ENCODE measurements around the gene CACNB4. TPM values are rescaled to one million over a fixed set of nuclear protein-coding genes. Genes with fewer than 3 reads are reported as not detected.
"Not testable (repeated sequence)": the region's sequence is repeated elsewhere in the genome, so short reads cannot be mapped to it uniquely, and the experiment has no call there.

CACNB4 gene
- total RNA-seq = under 1 TPM; 0.05 to 0.26 (median 0.15) TPM

- Mint-ChIP-seq H3K27me3 (ENCODE audit: low read depth) (peaks cover 51% of the 10 kb centered on the region), H3K4me3 (peak within 1 kb of the TSS; percentile 82), H3K36me3 (ENCODE audit: insufficient read depth) (no peaks in the 10 kb centered on the region), H3K4me1 (ENCODE audit: low read depth) (peaks cover 15% of the 10 kb centered on the region), H3K9me3 (no peaks in the 10 kb centered on the region)
- no peak for DNase-seq
- ATAC-seq = peak; percentile 57 to 66
These were observed at the start of gene CACNB4 for GRCh38 chr2:152098496-152099366. TSS of gene CACNB4 (minus strand) at chr2:152099044.

- Mint-ChIP-seq H3K27me3 (ENCODE audit: low read depth) (no peaks in the 10 kb centered on the region), H3K9me3 (no peaks in the 10 kb centered on the region), H3K4me1 (ENCODE audit: low read depth) (peaks cover 7% of the 10 kb centered on the region), H3K36me3 (ENCODE audit: insufficient read depth) (peaks cover 14% of the 10 kb centered on the region), H3K4me3 (no peak overlapping the region)
- DNase-seq (no peak), ATAC-seq (peak; percentile 63 to 74)
These were observed 35.8 kb upstream of the CACNB4 start for GRCh38 chr2:152134488-152135280.

GRCh38 chr2:152132306-152132705, 33.5 kb upstream of the CACNB4 start:
- Mint-ChIP-seq H3K9me3 (no peaks in the 10 kb centered on the region), H3K36me3 (ENCODE audit: insufficient read depth) (peaks cover 16% of the 10 kb centered on the region), H3K4me1 (ENCODE audit: low read depth) (peaks cover 7% of the 10 kb centered on the region), H3K4me3 (no peak overlapping the region), H3K27me3 (ENCODE audit: low read depth) (no peaks in the 10 kb centered on the region)
- DNase-seq (no peak), ATAC-seq (no peak)

GRCh38 chr2:152127628-152128027, 28.8 kb upstream of the CACNB4 start:
- Mint-ChIP-seq H3K9me3 (no peaks in the 10 kb centered on the region), H3K4me3 (no peak overlapping the region), H3K36me3 (ENCODE audit: insufficient read depth) (peaks cover 20% of the 10 kb centered on the region), H3K4me1 (ENCODE audit: low read depth) (no peaks in the 10 kb centered on the region), H3K27me3 (ENCODE audit: low read depth) (no peaks in the 10 kb centered on the region)
- DNase-seq (no peak), ATAC-seq (no peak)

GRCh38 chr2:152126664-152127063, 27.8 kb upstream of the CACNB4 start:
- Mint-ChIP-seq H3K4me3 (no peak overlapping the region), H3K4me1 (ENCODE audit: low read depth) (no peaks in the 10 kb centered on the region), H3K27me3 (ENCODE audit: low read depth) (no peaks in the 10 kb centered on the region), H3K36me3 (ENCODE audit: insufficient read depth) (peaks cover 16% of the 10 kb centered on the region), H3K9me3 (no peaks in the 10 kb centered on the region)
- DNase-seq (no peak), ATAC-seq (no peak)

- DNase-seq (no peak), ATAC-seq (no peak)
- Mint-ChIP-seq H3K36me3 (ENCODE audit: insufficient read depth) (peaks cover 18% of the 10 kb centered on the region), H3K4me1 (ENCODE audit: low read depth) (no peaks in the 10 kb centered on the region), H3K4me3 (no peak overlapping the region), H3K27me3 (ENCODE audit: low read depth) (no peaks in the 10 kb centered on the region), H3K9me3 (no peaks in the 10 kb centered on the region)
These were observed 23.3 kb upstream of the CACNB4 start for GRCh38 chr2:152122161-152122560.

- no peaks in the 10 kb centered on the region for H3K4me1 Mint-ChIP-seq (ENCODE audit: low read depth)
- ATAC-seq (no peak), DNase-seq (no peak)
- peaks cover 16% of the 10 kb centered on the region for H3K36me3 Mint-ChIP-seq (ENCODE audit: insufficient read depth)
- no peaks in the 10 kb centered on the region for H3K27me3 Mint-ChIP-seq (ENCODE audit: low read depth)
- H3K9me3 Mint-ChIP-seq = no peaks in the 10 kb centered on the region
- no peak overlapping the region for H3K4me3 Mint-ChIP-seq
These were observed 21.6 kb upstream of the CACNB4 start for GRCh38 chr2:152120430-152120829.

GRCh38 chr2:152115952-152116351, 17.1 kb upstream of the CACNB4 start:
- Mint-ChIP-seq H3K4me3 (no peak overlapping the region), H3K36me3 (ENCODE audit: insufficient read depth) (peaks cover 4% of the 10 kb centered on the region), H3K9me3 (no peaks in the 10 kb centered on the region), H3K27me3 (ENCODE audit: low read depth) (no peaks in the 10 kb centered on the region), H3K4me1 (ENCODE audit: low read depth) (no peaks in the 10 kb centered on the region)
- DNase-seq (no peak), ATAC-seq (no peak)

- peaks cover 2% of the 10 kb centered on the region for H3K36me3 Mint-ChIP-seq (ENCODE audit: insufficient read depth)
- no peaks in the 10 kb centered on the region for H3K4me1 Mint-ChIP-seq (ENCODE audit: low read depth)
- H3K27me3 Mint-ChIP-seq (ENCODE audit: low read depth) = no peaks in the 10 kb centered on the region
- ATAC-seq (no peak), DNase-seq (no peak)
- no peak overlapping the region for H3K4me3 Mint-ChIP-seq
- no peaks in the 10 kb centered on the region for H3K9me3 Mint-ChIP-seq
These were observed 15.5 kb upstream of the CACNB4 start for GRCh38 chr2:152114366-152114765.

GRCh38 chr2:152107140-152107539, 8.3 kb upstream of the CACNB4 start:
- H3K9me3 Mint-ChIP-seq; DNase-seq; ATAC-seq; H3K4me3 Mint-ChIP-seq; H3K36me3 Mint-ChIP-seq (ENCODE audit: insufficient read depth); H3K4me1 Mint-ChIP-seq (ENCODE audit: low read depth): not testable (repeated sequence)
- peaks cover 17% of the 10 kb centered on the region for H3K27me3 Mint-ChIP-seq (ENCODE audit: low read depth)

- H3K9me3 Mint-ChIP-seq = no peaks in the 10 kb centered on the region
- H3K36me3 Mint-ChIP-seq (ENCODE audit: insufficient read depth) = no peaks in the 10 kb centered on the region
- H3K4me3 Mint-ChIP-seq = no peak overlapping the region
- H3K27me3 Mint-ChIP-seq (ENCODE audit: low read depth) = peaks cover 21% of the 10 kb centered on the region
- no peak for ATAC-seq
- no peak for DNase-seq
- H3K4me1 Mint-ChIP-seq (ENCODE audit: low read depth) = no peaks in the 10 kb centered on the region
These were observed 7.6 kb upstream of the CACNB4 start for GRCh38 chr2:152106464-152106863.

- ATAC-seq (no peak), DNase-seq (no peak)
- no peaks in the 10 kb centered on the region for H3K36me3 Mint-ChIP-seq (ENCODE audit: insufficient read depth)
- peaks cover 39% of the 10 kb centered on the region for H3K27me3 Mint-ChIP-seq (ENCODE audit: low read depth)
- no peaks in the 10 kb centered on the region for H3K9me3 Mint-ChIP-seq
- H3K4me3 Mint-ChIP-seq = no peak overlapping the region
- H3K4me1 Mint-ChIP-seq (ENCODE audit: low read depth) = peaks cover 6% of the 10 kb centered on the region
These were observed 4.4 kb upstream of the CACNB4 start for GRCh38 chr2:152103271-152103670.

GRCh38 chr2:152100961-152101360, 2.1 kb upstream of the CACNB4 start:
- DNase-seq (no peak), ATAC-seq (no peak)
- Mint-ChIP-seq H3K4me3 (no peak overlapping the region), H3K9me3 (no peaks in the 10 kb centered on the region), H3K4me1 (ENCODE audit: low read depth) (peaks cover 15% of the 10 kb centered on the region), H3K36me3 (ENCODE audit: insufficient read depth) (no peaks in the 10 kb centered on the region), H3K27me3 (ENCODE audit: low read depth) (peaks cover 48% of the 10 kb centered on the region)

- Mint-ChIP-seq H3K9me3 (no peaks in the 10 kb centered on the region), H3K4me3 (peak overlapping the region; percentile 82), H3K27me3 (ENCODE audit: low read depth) (peaks cover 51% of the 10 kb centered on the region), H3K4me1 (ENCODE audit: low read depth) (peaks cover 15% of the 10 kb centered on the region), H3K36me3 (ENCODE audit: insufficient read depth) (no peaks in the 10 kb centered on the region)
- DNase-seq (no peak), ATAC-seq (peak; percentile 25 to 32)
These were observed 665 bp upstream of the CACNB4 start for GRCh38 chr2:152099367-152100050.
